Measurements from ENCODE around the gene TMCO4. TPM values are rescaled to one million over a fixed set of nuclear protein-coding genes. Genes with fewer than 3 reads are reported as not detected.
"Not testable (repeated sequence)": the region's sequence is repeated elsewhere in the genome, so short reads cannot be mapped to it uniquely, and the experiment has no call there.

The TMCO4 gene
- total RNA-seq, 1 donor: 27.5 TPM

GRCh38 chr1:19639999-19640362 lies 159.7 kb downstream of the TMCO4 start:
- no peaks in the 10 kb centered on the region for H3K36me3 ChIP-seq (ENCODE audit: insufficient read depth, low read length)

GRCh38 chr1:19639228-19639627 lies 160.5 kb downstream of the TMCO4 start:
- H3K36me3 ChIP-seq (ENCODE audit: insufficient read depth, low read length); H3K27ac ChIP-seq (ENCODE audit: low read depth, low read length); H3K27me3 ChIP-seq (ENCODE audit: insufficient read depth, low read length); H3K9me3 ChIP-seq (ENCODE audit: low read depth, low read length); H4K20me1 ChIP-seq (ENCODE audit: insufficient read depth, low read length); H3K4me3 ChIP-seq (ENCODE audit: insufficient read depth, low read length); H3K4me2 ChIP-seq (ENCODE audit: insufficient read depth, low read length); H3K79me2 ChIP-seq (ENCODE audit: insufficient read depth, low read length); H3K4me1 ChIP-seq (ENCODE audit: insufficient read depth, low read length); H2AFZ ChIP-seq (ENCODE audit: low read length): not testable (repeated sequence)
- peak; percentile 66 for DNase-seq (ENCODE audit: insufficient read length, low spot score, missing footprints)

More at GRCh38 chr1:19639999-19640362, 159.7 kb downstream of the TMCO4 start:
- Histone ChIP-seq H3K27me3 (ENCODE audit: insufficient read depth, low read length) (no peaks in the 10 kb centered on the region), H3K9me3 (ENCODE audit: low read depth, low read length) (no peaks in the 10 kb centered on the region), H3K4me1 (ENCODE audit: insufficient read depth, low read length) (peaks cover 4% of the 10 kb centered on the region), H3K27ac (ENCODE audit: low read depth, low read length) (no peak overlapping the region), H3K4me3 (ENCODE audit: insufficient read depth, low read length) (no peak overlapping the region), H3K79me2 (ENCODE audit: insufficient read depth, low read length) (peaks cover 8% of the 10 kb centered on the region), H4K20me1 (ENCODE audit: insufficient read depth, low read length) (no peaks in the 10 kb centered on the region), H2AFZ (ENCODE audit: low read length) (no peak overlapping the region), H3K4me2 (ENCODE audit: insufficient read depth, low read length) (no peak overlapping the region)
- TF ChIP-seq CTCF (IDR thresholded peaks at IDR 0.05; ENCODE audit: extremely low read depth, low read depth, low read length): no peak
- DNase-seq (ENCODE audit: insufficient read length, low spot score, missing footprints): no peak

GRCh38 chr1:19637606-19638005 lies 162.1 kb downstream of the TMCO4 start:
- TF ChIP-seq CTCF (IDR thresholded peaks at IDR 0.05; ENCODE audit: extremely low read depth, low read depth, low read length): no peak
- Histone ChIP-seq H3K27me3 (ENCODE audit: insufficient read depth, low read length) (no peaks in the 10 kb centered on the region), H2AFZ (ENCODE audit: low read length) (no peak overlapping the region), H3K27ac (ENCODE audit: low read depth, low read length) (no peak overlapping the region), H3K4me1 (ENCODE audit: insufficient read depth, low read length) (no peaks in the 10 kb centered on the region), H3K79me2 (ENCODE audit: insufficient read depth, low read length) (no peaks in the 10 kb centered on the region), H3K9me3 (ENCODE audit: low read depth, low read length) (no peaks in the 10 kb centered on the region), H4K20me1 (ENCODE audit: insufficient read depth, low read length) (no peaks in the 10 kb centered on the region), H3K4me3 (ENCODE audit: insufficient read depth, low read length) (no peak overlapping the region), H3K36me3 (ENCODE audit: insufficient read depth, low read length) (no peaks in the 10 kb centered on the region), H3K4me2 (ENCODE audit: insufficient read depth, low read length) (no peak overlapping the region)
- no peak for DNase-seq (ENCODE audit: insufficient read length, low spot score, missing footprints)

- not testable (repeated sequence) for H3K27ac ChIP-seq (ENCODE audit: low read depth, low read length); H3K4me3 ChIP-seq (ENCODE audit: insufficient read depth, low read length); H4K20me1 ChIP-seq (ENCODE audit: insufficient read depth, low read length); H3K79me2 ChIP-seq (ENCODE audit: insufficient read depth, low read length); H2AFZ ChIP-seq (ENCODE audit: low read length); H3K9me3 ChIP-seq (ENCODE audit: low read depth, low read length); H3K4me2 ChIP-seq (ENCODE audit: insufficient read depth, low read length); H3K27me3 ChIP-seq (ENCODE audit: insufficient read depth, low read length); H3K36me3 ChIP-seq (ENCODE audit: insufficient read depth, low read length); DNase-seq (ENCODE audit: insufficient read length, low spot score, missing footprints); H3K4me1 ChIP-seq (ENCODE audit: insufficient read depth, low read length)
Observed at GRCh38 chr1:19636749-19637148, 163.0 kb downstream of the TMCO4 start.

GRCh38 chr1:19636065-19636464 lies 163.7 kb downstream of the TMCO4 start:
- no peaks in the 10 kb centered on the region for H3K36me3 ChIP-seq (ENCODE audit: insufficient read depth, low read length)
- H3K27ac ChIP-seq (ENCODE audit: low read depth, low read length): no peak overlapping the region
- H3K4me2 ChIP-seq (ENCODE audit: insufficient read depth, low read length): no peak overlapping the region
- DNase-seq (ENCODE audit: insufficient read length, low spot score, missing footprints): peak; percentile 65
- no peaks in the 10 kb centered on the region for H4K20me1 ChIP-seq (ENCODE audit: insufficient read depth, low read length)
- H3K79me2 ChIP-seq (ENCODE audit: insufficient read depth, low read length): no peaks in the 10 kb centered on the region
- no peaks in the 10 kb centered on the region for H3K27me3 ChIP-seq (ENCODE audit: insufficient read depth, low read length)
- no peaks in the 10 kb centered on the region for H3K4me1 ChIP-seq (ENCODE audit: insufficient read depth, low read length)
- no peak for TF ChIP-seq CTCF (IDR thresholded peaks at IDR 0.05; ENCODE audit: extremely low read depth, low read depth, low read length)
- H3K4me3 ChIP-seq (ENCODE audit: insufficient read depth, low read length): no peak overlapping the region
- H2AFZ ChIP-seq (ENCODE audit: low read length): no peak overlapping the region
- no peaks in the 10 kb centered on the region for H3K9me3 ChIP-seq (ENCODE audit: low read depth, low read length)

Data from osteoblast (primary cell).